ENCODE measurements around the gene RELT. TPM values are rescaled to one million over a fixed set of nuclear protein-coding genes. Genes with fewer than 3 reads are reported as not detected.

The RELT gene
- total and polyA plus RNA-seq, 2 donors (not counting 1 experiment from before 2014, with no cell fraction given), result 71.6 to 92.4 TPM

GRCh38 chr11:73420136-73420535 is 43.9 kb downstream of the RELT start:
- ATAC-seq (ENCODE audit: low read depth) (no peak), DNase-seq (no peak)
- intact Hi-C loops (cut with micrococcal nuclease), result no loop called here
- TF ChIP-seq EZH2 (IDR thresholded peaks at IDR 0.05; ENCODE audit: borderline replicate concordance, insufficient read depth, low read depth, low read length, poor library complexity, severe bottlenecking), result no peak
- TF ChIP-seq, protein P1, sequence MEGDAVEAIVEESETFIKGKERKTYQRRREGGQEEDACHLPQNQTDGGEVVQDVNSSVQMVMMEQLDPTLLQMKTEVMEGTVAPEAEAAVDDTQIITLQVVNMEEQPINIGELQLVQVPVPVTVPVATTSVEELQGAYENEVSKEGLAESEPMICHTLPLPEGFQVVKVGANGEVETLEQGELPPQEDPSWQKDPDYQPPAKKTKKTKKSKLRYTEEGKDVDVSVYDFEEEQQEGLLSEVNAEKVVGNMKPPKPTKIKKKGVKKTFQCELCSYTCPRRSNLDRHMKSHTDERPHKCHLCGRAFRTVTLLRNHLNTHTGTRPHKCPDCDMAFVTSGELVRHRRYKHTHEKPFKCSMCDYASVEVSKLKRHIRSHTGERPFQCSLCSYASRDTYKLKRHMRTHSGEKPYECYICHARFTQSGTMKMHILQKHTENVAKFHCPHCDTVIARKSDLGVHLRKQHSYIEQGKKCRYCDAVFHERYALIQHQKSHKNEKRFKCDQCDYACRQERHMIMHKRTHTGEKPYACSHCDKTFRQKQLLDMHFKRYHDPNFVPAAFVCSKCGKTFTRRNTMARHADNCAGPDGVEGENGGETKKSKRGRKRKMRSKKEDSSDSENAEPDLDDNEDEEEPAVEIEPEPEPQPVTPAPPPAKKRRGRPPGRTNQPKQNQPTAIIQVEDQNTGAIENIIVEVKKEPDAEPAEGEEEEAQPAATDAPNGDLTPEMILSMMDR (IDR thresholded peaks at IDR 0.05), result no peak
- ChIA-PET POLR2A (no interaction called here), CTCF (interaction anchor here (1.1 kb wide), 1 partner anchor 69 kb away, joined by 3 read pairs; no protein-coding TSS in a partner anchor)
- H3K4me1 ChIP-seq (ENCODE audit: control insufficient read depth in 2 of 2, insufficient read depth in 2 of 2, low read length in 2 of 2), result no peaks in the 10 kb centered on the region
- H3K4me2 ChIP-seq (replicated peaks; ENCODE audit: low read depth, low read length, poor library complexity, severe bottlenecking), result no peak overlapping the region
- Mint-ChIP-seq H3K4me1 (peaks cover 9% of the 10 kb centered on the region), H3K27me3 (no peaks in the 10 kb centered on the region), H3K9me3 (ENCODE audit: insufficient read depth) (no peaks in the 10 kb centered on the region), H3K27ac (no peak overlapping the region), H3K4me3 (no peak overlapping the region)
- H3K36me3 ChIP-seq (replicated peaks in 1 of 2; ENCODE audit: control extremely low read depth in 1 of 2, control insufficient read depth in 1 of 2, extremely low read depth in 1 of 2, insufficient read depth in 2 of 2, low read length in 1 of 2), result peaks cover 4 to 22% of the 10 kb centered on the region in 2 experiments
- H4K20me1 ChIP-seq (ENCODE audit: control insufficient read depth, insufficient read depth, low read length, poor library complexity, severe bottlenecking), result no peaks in the 10 kb centered on the region
- no peaks in the 10 kb centered on the region for H3K9me3 ChIP-seq (ENCODE audit: control extremely low read depth in 1 of 3, control insufficient read depth in 2 of 3, insufficient read depth in 1 of 3, low read length in 2 of 3)
- no peaks in the 10 kb centered on the region for H3K27me3 ChIP-seq (replicated peaks in 1 of 4; ENCODE audit: control extremely low read depth in 1 of 4, control insufficient read depth in 3 of 4, insufficient read depth in 4 of 4, low read length in 3 of 4)
- H3K27ac ChIP-seq (ENCODE audit: low read length in 2 of 2), result no peak overlapping the region
- no peaks in the 10 kb centered on the region for H3K79me2 ChIP-seq (ENCODE audit: control insufficient read depth, insufficient read depth, low read length)
- no peak overlapping the region for H2AFZ ChIP-seq (ENCODE audit: insufficient read depth, low read depth, low read length, poor library complexity, severe bottlenecking)
- H3K9ac ChIP-seq (ENCODE audit: low read length), result no peak overlapping the region
- H3K4me3 ChIP-seq (ENCODE audit: control extremely low read depth in 1 of 5, extremely low read depth in 1 of 5, insufficient read depth in 1 of 5, low read depth in 2 of 5, low read length in 4 of 5), result no peak overlapping the region

- Histone ChIP-seq H3K4me3 (ENCODE audit: control extremely low read depth in 1 of 5, extremely low read depth in 1 of 5, insufficient read depth in 1 of 5, low read depth in 2 of 5, low read length in 4 of 5) (no peak overlapping the region), H2AFZ (ENCODE audit: insufficient read depth, low read depth, low read length, poor library complexity, severe bottlenecking) (no peak overlapping the region), H3K9me3 (ENCODE audit: control extremely low read depth in 1 of 3, control insufficient read depth in 2 of 3, insufficient read depth in 1 of 3, low read length in 2 of 3) (no peaks in the 10 kb centered on the region), H3K27me3 (replicated peaks in 1 of 4; ENCODE audit: control extremely low read depth in 1 of 4, control insufficient read depth in 3 of 4, insufficient read depth in 4 of 4, low read length in 3 of 4) (no peaks in the 10 kb centered on the region), H3K36me3 (replicated peaks in 1 of 2; ENCODE audit: control extremely low read depth in 1 of 2, control insufficient read depth in 1 of 2, extremely low read depth in 1 of 2, insufficient read depth in 2 of 2, low read length in 1 of 2) (peaks cover 0 to 13% of the 10 kb centered on the region in 2 experiments), H3K4me2 (replicated peaks; ENCODE audit: low read depth, low read length, poor library complexity, severe bottlenecking) (no peak overlapping the region), H3K9ac (ENCODE audit: low read length) (no peak overlapping the region), H3K4me1 (ENCODE audit: control insufficient read depth in 2 of 2, insufficient read depth in 2 of 2, low read length in 2 of 2) (no peaks in the 10 kb centered on the region), H3K27ac (ENCODE audit: low read length in 2 of 2) (no peak overlapping the region), H3K79me2 (ENCODE audit: control insufficient read depth, insufficient read depth, low read length) (no peaks in the 10 kb centered on the region), H4K20me1 (ENCODE audit: control insufficient read depth, insufficient read depth, low read length, poor library complexity, severe bottlenecking) (no peaks in the 10 kb centered on the region)
- DNase-seq (no peak), ATAC-seq (ENCODE audit: low read depth) (no peak)
- TF ChIP-seq, protein P1 (IDR thresholded peaks at IDR 0.05), result no peak
- TF ChIP-seq EZH2 (IDR thresholded peaks at IDR 0.05; ENCODE audit: borderline replicate concordance, insufficient read depth, low read depth, low read length, poor library complexity, severe bottlenecking), result no peak
- WGBS (ENCODE audit: insufficient coverage), result 91% methylated on average over 4 of the region's 4 CpGs
- intact Hi-C loops (cut with micrococcal nuclease), result no loop called here
- CTCF ChIA-PET, result interaction anchor here (1.0 to 1.7 kb wide), 4 partner anchors 9 to 239 kb away, joined by 3 to 7 read pairs (median 4); no protein-coding TSS in a partner anchor
- no peaks in the 10 kb centered on the region for H3K27me3 Mint-ChIP-seq
- H3K4me1 Mint-ChIP-seq, result peaks cover 11% of the 10 kb centered on the region
- POLR2A ChIA-PET, result no interaction called here
- no peaks in the 10 kb centered on the region for H3K9me3 Mint-ChIP-seq (ENCODE audit: insufficient read depth)
- H3K27ac Mint-ChIP-seq, result no peak overlapping the region
- H3K4me3 Mint-ChIP-seq, result no peak overlapping the region
Observed at GRCh38 chr11:73422886-73423285, 46.7 kb downstream of the RELT start.
